A549 (cell line): ENCODE measurements around the gene METTL21C. TPM values are rescaled to one million over a fixed set of nuclear protein-coding genes. Genes with fewer than 3 reads are reported as not detected.

Experiments used
- ATAC-seq, 2 experiments: fragments of 200-7000 bp in 1 of 2; fragments of >200 bp in 1 of 2; cut with Nextera tagmentation in 1 of 2; cut with Tn5 transposase in 1 of 2; 3 replicates each; pipeline versions ENCODE4 v1.8.0 to v1.9.1; 2018 to 2020; ENCODE audit warnings: mild to moderate bottlenecking in 1 of 2, moderate library complexity in 1 of 2
- CTCF ChIA-PET: fragments of 300-600 bp; sonication (Branson Sonifier 250); formaldehyde crosslinking; extraction: SDS; loops from one replicate; lab custom pipeline; 2021; ENCODE audit warnings: antibody characterized with exemption, inconsistent platforms; lab: Yijun Ruan, JAX
- POLR2A ChIA-PET: fragments of 350-600 bp; formaldehyde crosslinking; extraction: SDS; loops from one replicate; lab custom pipeline; 2021; ENCODE audit warnings: antibody characterized with exemption, inconsistent platforms; lab: Yijun Ruan, JAX
- DNase-seq, 2 experiments: peaks; one replicate each; pipeline versions ENCODE4 v3.0.0 to v3.0.0-alpha.2; 2011 to 2016; ENCODE audit warnings: low read depth in 1 of 2, low spot score in 1 of 2
- FAIRE-seq: peaks from 2 replicates; lab custom pipeline; 2011; peaks lifted over from hg19 to GRCh38; lab: Jason Lieb, UNC
- H3K27ac ChIP-seq, 2 experiments: fragments of >200 bp; sonication (Bioruptor Twin); formaldehyde crosslinking; 3 replicates each; pipeline ENCODE4 v1.5.1; 2016 to 2017
- H3K4me1 ChIP-seq: fragments of >200 bp; sonication (Bioruptor Twin); formaldehyde crosslinking; 3 replicates; pipeline ENCODE4 v1.6.1; 2016
- H3K4me2 ChIP-seq: fragments of >200 bp; sonication (Bioruptor Twin); formaldehyde crosslinking; 3 replicates; pipeline ENCODE4 v1.6.1; 2016
- H3K4me3 ChIP-seq: fragments of >200 bp; sonication (Bioruptor Twin); formaldehyde crosslinking; 3 replicates; pipeline ENCODE4 v1.5.1; 2016
- H3K9me3 ChIP-seq: fragments of >200 bp; sonication (Bioruptor Twin); formaldehyde crosslinking; 3 replicates; pipeline ENCODE4 v1.6.1; 2016
- BCL3 ChIP-seq: fragments of >200 bp; sonication (Bioruptor Twin); formaldehyde crosslinking; IDR thresholded peaks from 3 replicates; pipeline ENCODE4 v1.6.1; 2016
- BHLHE40 ChIP-seq: IDR thresholded peaks from 2 replicates; pipeline ENCODE4 v1.6.1; 2012; ENCODE audit warnings: low read depth, low read length, inconsistent platforms
- CBX2 ChIP-seq: fragments of 200-600 bp; sonication (generic); IDR thresholded peaks from 2 replicates; pipeline ENCODE4 v1.6.1; 2016; ENCODE audit warnings: low read depth, mild to moderate bottlenecking, borderline replicate concordance
- CBX8 ChIP-seq: fragments of 200-600 bp; sonication (generic); IDR thresholded peaks from 2 replicates; pipeline ENCODE4 v1.6.1; 2016
- CEBPB ChIP-seq, 2 experiments: fragments of >200 bp in 1 of 2; sonication (Bioruptor Twin) in 1 of 2; formaldehyde crosslinking in 1 of 2; IDR thresholded peaks; 2 replicates each; pipeline ENCODE4 v1.6.1; 2012 to 2016
- E2F6 ChIP-seq: IDR thresholded peaks from 2 replicates; pipeline ENCODE4 v1.6.1; 2012; ENCODE audit warnings: low read depth, borderline replicate concordance
- EP300 ChIP-seq, 2 experiments: fragments of >200 bp; sonication (Bioruptor Twin); formaldehyde crosslinking; IDR thresholded peaks; 2 replicates in 1 of 2; 3 replicates in 1 of 2; pipeline ENCODE4 v1.6.1; 2016 to 2017
- FOSB ChIP-seq: fragments of 250-450 bp; sonication (Bioruptor Pico); IDR thresholded peaks from 2 replicates; pipeline ENCODE4 v1.5.0; 2020; ENCODE audit warnings: mild to moderate bottlenecking, moderate library complexity
- FOXS1 ChIP-seq: fragments of 250-450 bp; sonication (Bioruptor Pico); IDR thresholded peaks from 2 replicates; pipeline ENCODE4 v1.5.0; 2020; ENCODE audit warnings: mild to moderate bottlenecking, moderate library complexity
- HMGXB4 ChIP-seq: fragments of 250-450 bp; sonication (Bioruptor Pico); IDR thresholded peaks from 2 replicates; pipeline ENCODE4 v1.5.0; 2021; ENCODE audit warnings: mild to moderate bottlenecking, moderate library complexity, borderline replicate concordance
- KDM5A ChIP-seq: fragments of 200-600 bp; sonication (generic); IDR thresholded peaks from 2 replicates; pipeline ENCODE4 v1.6.1; 2016; ENCODE audit warnings: antibody characterized with exemption, mild to moderate bottlenecking
- MAFK ChIP-seq: fragments of 450-650 bp; IDR thresholded peaks from 2 replicates; pipeline ENCODE4 v1.6.1; 2014; ENCODE audit not compliant: partially characterized antibody
- MAZ ChIP-seq: fragments of 150-350 bp; IDR thresholded peaks from 2 replicates; pipeline ENCODE4 v1.6.1; 2014; ENCODE audit warnings: antibody characterized with exemption, low read depth, low read length, borderline replicate concordance
- RAD21 ChIP-seq, 2 experiments: fragments of >200 bp in 1 of 2; sonication (Bioruptor Twin) in 1 of 2; formaldehyde crosslinking in 1 of 2; IDR thresholded peaks in 1 of 2; conservative IDR thresholded peaks in 1 of 2; 2 replicates in 1 of 2; 3 replicates in 1 of 2; pipeline ENCODE4 v1.6.1; 2012 to 2018; ENCODE audit warnings: inconsistent platforms in 1 of 2
- RCOR1 ChIP-seq: fragments of 150-350 bp; IDR thresholded peaks from 2 replicates; pipeline ENCODE4 v1.6.1; 2014; ENCODE audit warnings: antibody characterized with exemption, low read length, low read depth
- REST ChIP-seq: fragments of 200-600 bp; sonication (generic); IDR thresholded peaks from 2 replicates; pipeline ENCODE4 v1.6.1; 2016; ENCODE audit warnings: antibody characterized with exemption, mild to moderate bottlenecking, moderate library complexity
- RNF2 ChIP-seq: fragments of 200-600 bp; sonication (generic); IDR thresholded peaks from 2 replicates; pipeline ENCODE4 v1.6.1; 2016; ENCODE audit warnings: low read depth, mild to moderate bottlenecking, antibody characterized with exemption, moderate library complexity, borderline replicate concordance
- SMC3 ChIP-seq: fragments of >200 bp; sonication (Bioruptor Twin); formaldehyde crosslinking; IDR thresholded peaks from 3 replicates; pipeline ENCODE4 v1.6.1; 2018; ENCODE audit warnings: inconsistent platforms
- TP53 ChIP-seq: fragments of 250-450 bp; sonication (Bioruptor Pico); IDR thresholded peaks from 2 replicates; pipeline ENCODE4 v1.5.0; 2021; ENCODE audit warnings: mild to moderate bottlenecking, moderate library complexity
- ZC3H11A ChIP-seq: fragments of 450-650 bp; IDR thresholded peaks from 2 replicates; pipeline ENCODE4 v1.6.1; 2014; ENCODE audit warnings: antibody characterized with exemption, mild to moderate bottlenecking
- ZNF302 ChIP-seq: fragments of 250-450 bp; sonication (Bioruptor Pico); IDR thresholded peaks from 2 replicates; pipeline ENCODE4 v1.9.0; 2021; ENCODE audit warnings: inconsistent platforms, mild to moderate bottlenecking, moderate library complexity
- ZSCAN20 ChIP-seq: fragments of 250-450 bp; sonication (Bioruptor Pico); IDR thresholded peaks from 2 replicates; pipeline ENCODE4 v1.8.0; 2022; ENCODE audit warnings: mild to moderate bottlenecking, moderate library complexity
- WGBS: methylation state at CpG from one replicate; pipeline ENCODE4 v1.1.6; 2017; ENCODE audit errors: missing lambda C conversion rate; 5-methylcytosine and 5-hydroxymethylcytosine counted together
- polyA plus RNA-seq, 4 experiments: library from polyadenylated mRNA; depleted of rRNA in 3 of 4; stranded (reverse); fragments of >200 nt; fragmentation: RNase III in 1 of 4; extraction: RNeasy Plus Mini Kit Qiagen cat#74134 plus additional on column Dnase treatment in 1 of 4; gene quantifications; 2 replicates in 3 of 4; 3 replicates in 1 of 4; pipeline ENCODE4 v1.2.3, GENCODE V29; 2011 to 2017

METTL21C gene
- polyA plus RNA-seq, 2 of the 4 experiments (the other 2 are of a cell fraction): not detected

GRCh38 chr13:102721800-102722231, 27.0 kb upstream of the METTL21C start (continued):
- no peak for TF ChIP-seq CBX2
- TF ChIP-seq ZSCAN20: no peak
- TF ChIP-seq RCOR1: no peak
- no peak for TF ChIP-seq TP53 (CRISPR knock-in tag)

- no peak overlapping the region for H3K4me2 ChIP-seq
- TF ChIP-seq RNF2: no peak
- no peak for TF ChIP-seq TP53 (CRISPR knock-in tag)
- no peak for TF ChIP-seq KDM5A
- TF ChIP-seq FOSB (CRISPR knock-in tag): no peak
- no peak for TF ChIP-seq FOXS1 (CRISPR knock-in tag)
- no peak for TF ChIP-seq HMGXB4
- no peak for TF ChIP-seq REST
- H3K4me1 ChIP-seq: no peaks in the 10 kb centered on the region
- H3K9me3 ChIP-seq: no peaks in the 10 kb centered on the region
- H3K4me3 ChIP-seq: no peak overlapping the region
- no peak overlapping the region for H3K27ac ChIP-seq
- WGBS: 3% methylated on average over 2 of the region's 2 CpGs
- CTCF ChIA-PET: interaction anchor here (1.8 kb wide), 1 partner anchor 137 kb away, joined by 8 read pairs; no protein-coding TSS in a partner anchor
- POLR2A ChIA-PET: no interaction called here
- ATAC-seq (no peak), DNase-seq (no peak), FAIRE-seq (no peak)
Measured at GRCh38 chr13:102718746-102719145, 23.9 kb upstream of the METTL21C start.

- TF ChIP-seq MAZ: no peak
- TF ChIP-seq CEBPB (IDR thresholded peaks at IDR 0.05): no peak
- no peak for TF ChIP-seq CBX8
- no peak for TF ChIP-seq RAD21 (conservative IDR thresholded peaks at IDR 0.05 in 1 of 2, IDR thresholded peaks at IDR 0.05 in 1 of 2)
- TF ChIP-seq TP53 (CRISPR knock-in tag): no peak
- no peak for TF ChIP-seq MAFK
- no peak for TF ChIP-seq ZC3H11A
- TF ChIP-seq ZNF302: no peak
- TF ChIP-seq SMC3: no peak
- TF ChIP-seq FOSB (CRISPR knock-in tag): no peak
- no peak for TF ChIP-seq BHLHE40
- TF ChIP-seq EP300 (IDR thresholded peaks at IDR 0.05): no peak
- TF ChIP-seq BCL3: no peak
- no peak for TF ChIP-seq E2F6
- Histone ChIP-seq H3K27ac (no peak overlapping the region), H3K4me3 (no peak overlapping the region), H3K4me2 (no peak overlapping the region), H3K9me3 (no peaks in the 10 kb centered on the region), H3K4me1 (no peaks in the 10 kb centered on the region)
- WGBS: 0% methylated on average over 1 of the region's 1 CpG
- ATAC-seq: no peak
- ChIA-PET POLR2A (no interaction called here), CTCF (interaction anchor here (1.9 kb wide), 1 partner anchor 9 kb away, joined by 6 read pairs; no protein-coding TSS in a partner anchor)
- DNase-seq: no peak
- FAIRE-seq: no peak
Measured at GRCh38 chr13:102715447-102715846, 20.6 kb upstream of the METTL21C start.
